Ovary (tissue), 9 donors: ENCODE data around the gene SLC16A12. TPM values are rescaled to one million over a fixed set of nuclear protein-coding genes. Genes with fewer than 3 reads are reported as not detected.
A peak's percentile ranks its signal among the peaks of the same experiment; 100 is the strongest.
"Not testable (repeated sequence)": the region's sequence is repeated elsewhere in the genome, so short reads cannot be mapped to it uniquely, and the experiment has no call there.

Experiments
- DNase-seq, 5 donors: peaks; one replicate each; pipeline ENCODE4 v3.0.0-alpha.2; 2019 to 2020
- H3K27ac ChIP-seq, 2 donors: fragments of 200-600 bp; one replicate each; pipeline versions ENCODE4 v1.5.1 to v1.8.0; 2019 to 2022
- H3K27me3 ChIP-seq: fragments of 200-600 bp; one replicate; pipeline ENCODE4 v1.8.0; 2022
- H3K36me3 ChIP-seq: fragments of 200-600 bp; sonication (generic); one replicate; pipeline ENCODE4 v1.5.1; 2019
- H3K4me1 ChIP-seq: one replicate; pipeline ENCODE4 v1.8.1; 2013; ENCODE audit warnings: mild to moderate bottlenecking, moderate library complexity; ENCODE audit not compliant: insufficient read depth
- H3K4me3 ChIP-seq: fragments of 200-600 bp; sonication (generic); one replicate; pipeline ENCODE4 v1.5.1; 2017
- H3K9me3 ChIP-seq, 2 donors: fragments of 200-600 bp in 1 of 2; sonication (generic) in 1 of 2; one replicate each; pipeline versions ENCODE4 v1.5.1 to v1.8.1; 2013 to 2019; ENCODE audit warnings: mild to moderate bottlenecking in 1 of 2, moderate library complexity in 1 of 2
- EP300 ChIP-seq: sonication (generic); formaldehyde crosslinking; IDR thresholded peaks from one replicate; pipeline ENCODE4 v1.6.1; 2017; ENCODE audit warnings: antibody characterized with exemption
- POLR2A ChIP-seq: fragments of 450-650 bp; IDR thresholded peaks from one replicate; pipeline ENCODE4 v1.6.1; 2017; ENCODE audit warnings: antibody characterized with exemption, mild to moderate bottlenecking, moderate library complexity
- WGBS, 3 donors: extraction: QIAGEN DNeasy Blood & Tissue Kit in 1 of 3; methylation state at CpG; one replicate each; pipeline versions ENCODE4 v1.1.5 to v1.1.7; 2013 to 2017; 5-methylcytosine and 5-hydroxymethylcytosine counted together
- intact Hi-C, 4 donors: fragments of 100-400 bp; cut with DNase I; formaldehyde crosslinking; loops; one replicate each; pipeline versions ENCODE4 v1.11.0 to v1.15.1; 2022 to 2023
- polyA plus RNA-seq, 2 donors: library from polyadenylated mRNA; stranded (reverse); fragments of 200-250 nt in 1 of 2; fragments of 350-450 nt in 1 of 2; fragmentation: Illumina TruSeq in 1 of 2; extraction: RNeasy Lipid Tissue Mini Kit (QIAGEN cat#74804) in 1 of 2; gene quantifications; one replicate each; pipeline ENCODE4 v1.2.3, GENCODE V29; 2013 to 2014
- total RNA-seq, 7 donors: library from RNA; depleted of rRNA in 2 of 7; stranded (reverse); fragments of >200 nt in 2 of 7; fragmentation: NEBNext Ultra II Directional in 3 of 7; extraction: Animal tissue kit (Norgen Biotek cat#: 25700) in 3 of 7; gene quantifications; one replicate each; pipeline versions ENCODE4 v1.1.0 to v1.2.4, GENCODE V29; 2016 to 2023
- TF ChIP-seq, protein P1 (sequence below), 3 donors: fragments of 450-650 bp in 2 of 3; fragments of 200-600 bp in 1 of 3; IDR thresholded peaks; one replicate each; pipeline versions ENCODE4 v1.5.1 to v1.8.0; 2016 to 2022; ENCODE audit warnings: antibody characterized with exemption in 3 of 3, mild to moderate bottlenecking in 1 of 3
- donor health status: DM: no; HTN: no; CAD: no; lungs with moderate emphysema.
- donor health status: DM: no; HTN: no; CAD: no.
- donor health status: Bipolar disorder and iron deficiency.
- donor health status: DM: yes; HTN: yes; CAD: no.
- donor health status: DM: no; HTN: no; CAD: no.
- donor health status: DM: yes; HTN: yes; CAD: no.

The SLC16A12 gene
- total and polyA plus RNA-seq, 9 donors: 0.05 to 4.7 (median 1.1) TPM

DNA sequence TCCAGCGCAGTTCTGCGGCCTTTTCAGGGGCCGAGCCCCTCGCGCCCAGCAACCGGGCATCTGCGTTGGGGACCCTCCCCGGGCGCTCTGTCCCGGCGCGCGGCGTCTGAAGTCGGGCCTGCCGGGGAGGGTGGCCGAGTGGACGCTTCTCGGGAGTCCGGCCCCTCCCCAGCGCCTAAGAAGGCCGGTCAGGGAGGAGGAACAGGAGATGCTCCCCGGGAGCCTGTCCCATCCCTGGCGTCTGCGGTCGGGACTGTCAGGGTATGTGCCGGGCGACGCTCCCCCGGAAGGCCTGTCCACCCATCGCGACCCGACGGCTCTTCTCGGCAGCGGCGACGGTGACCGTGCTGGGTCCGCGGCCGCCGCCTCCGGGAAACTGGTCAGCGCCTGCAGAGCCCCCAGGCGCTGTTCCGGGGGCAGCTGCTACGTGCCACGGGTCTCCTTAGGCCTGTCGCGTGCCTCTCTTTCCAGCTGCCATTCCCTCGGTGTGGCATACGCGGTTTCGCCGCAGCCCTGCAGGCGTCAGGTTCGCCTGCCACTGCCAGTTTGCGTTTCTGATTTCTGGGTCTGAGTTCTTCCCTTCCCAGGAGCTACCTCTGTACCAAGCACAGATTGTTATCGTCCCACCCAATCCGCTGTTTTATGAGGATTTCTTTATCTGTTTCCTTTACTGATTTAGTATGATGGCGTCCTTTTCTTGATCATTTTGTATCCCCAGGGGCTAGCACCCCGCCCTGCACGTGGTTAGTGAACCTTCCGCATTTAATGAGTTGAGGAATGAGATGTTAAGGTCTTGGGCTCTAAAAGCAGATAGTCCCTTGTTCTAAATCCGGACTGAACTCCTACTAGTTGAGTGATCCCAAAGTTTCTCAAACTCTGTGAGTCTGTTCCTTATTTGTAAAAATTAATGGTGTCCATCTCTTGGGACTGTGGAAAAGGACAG is 120.2 kb downstream of the SLC16A12 start:
- Histone ChIP-seq H3K36me3 (no peaks in the 10 kb centered on the region), H3K4me3 (peak overlapping the region; percentile 89), H3K9me3 (no peaks in the 10 kb centered on the region), H3K4me1 (peaks cover 9% of the 10 kb centered on the region), H3K27ac (peak overlapping the region; percentile 89 to 90), H3K27me3 (no peaks in the 10 kb centered on the region)
- DNase-seq: peak in 2 of 5 donors; percentile 39 to 52
- TF ChIP-seq, protein P1, sequence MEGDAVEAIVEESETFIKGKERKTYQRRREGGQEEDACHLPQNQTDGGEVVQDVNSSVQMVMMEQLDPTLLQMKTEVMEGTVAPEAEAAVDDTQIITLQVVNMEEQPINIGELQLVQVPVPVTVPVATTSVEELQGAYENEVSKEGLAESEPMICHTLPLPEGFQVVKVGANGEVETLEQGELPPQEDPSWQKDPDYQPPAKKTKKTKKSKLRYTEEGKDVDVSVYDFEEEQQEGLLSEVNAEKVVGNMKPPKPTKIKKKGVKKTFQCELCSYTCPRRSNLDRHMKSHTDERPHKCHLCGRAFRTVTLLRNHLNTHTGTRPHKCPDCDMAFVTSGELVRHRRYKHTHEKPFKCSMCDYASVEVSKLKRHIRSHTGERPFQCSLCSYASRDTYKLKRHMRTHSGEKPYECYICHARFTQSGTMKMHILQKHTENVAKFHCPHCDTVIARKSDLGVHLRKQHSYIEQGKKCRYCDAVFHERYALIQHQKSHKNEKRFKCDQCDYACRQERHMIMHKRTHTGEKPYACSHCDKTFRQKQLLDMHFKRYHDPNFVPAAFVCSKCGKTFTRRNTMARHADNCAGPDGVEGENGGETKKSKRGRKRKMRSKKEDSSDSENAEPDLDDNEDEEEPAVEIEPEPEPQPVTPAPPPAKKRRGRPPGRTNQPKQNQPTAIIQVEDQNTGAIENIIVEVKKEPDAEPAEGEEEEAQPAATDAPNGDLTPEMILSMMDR (IDR thresholded peaks at IDR 0.05): peak in 2 of 3 donors; percentile 8 to 10
- TF ChIP-seq POLR2A: no peak
- 2 to 3% (median 2%) methylated on average over 45 to 66 of the region's 66 CpGs for WGBS, 3 donors
- intact Hi-C loops: no loop called here

DNA sequence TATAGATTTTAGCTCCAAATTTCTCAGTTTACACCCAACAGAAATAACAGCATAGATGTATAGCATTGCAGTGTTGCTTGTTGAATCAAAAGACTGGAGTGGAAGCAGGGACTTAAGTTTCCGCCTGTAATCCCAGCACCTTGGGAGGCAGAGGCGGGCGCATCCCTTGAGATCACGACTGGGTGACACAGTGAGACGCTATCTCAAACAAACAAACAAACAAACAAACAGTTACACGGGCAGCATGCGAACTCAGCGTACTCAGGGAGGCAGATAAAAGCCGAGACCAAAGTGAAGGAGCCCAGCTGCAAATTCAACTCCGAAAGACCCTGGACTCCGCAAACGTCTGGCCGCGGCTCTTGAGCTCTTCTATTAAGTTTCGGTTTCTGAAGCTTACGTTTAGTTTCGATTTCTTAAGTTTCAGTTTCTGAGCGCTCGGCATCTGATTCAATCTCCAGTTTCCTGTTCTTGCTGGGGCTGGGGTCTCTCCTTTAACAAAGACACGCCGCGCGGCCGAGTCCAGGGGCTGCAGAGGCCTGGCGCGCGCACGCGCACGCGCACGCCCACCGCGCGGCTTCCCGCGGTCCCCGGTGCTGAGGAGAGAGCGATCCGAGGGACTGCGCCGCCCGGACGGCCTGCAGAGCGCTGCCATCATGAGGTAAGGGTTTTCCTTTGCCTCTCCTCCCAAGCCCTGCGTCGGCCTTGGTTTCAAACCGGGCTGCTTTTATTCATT is 121.1 kb downstream of the SLC16A12 start, which contains the start of gene IFIT5:
TSS of gene IFIT5 (plus strand) at position 423 of the 733 bp plus-strand sequence. CDS start at position 654, 231 bp downstream.
- WGBS, 3 donors: 0 to 1% (median 0%) methylated on average over 48 of the region's 48 CpGs
- DNase-seq: peak; percentile 73 to 85 (median 79)
- H3K9me3 ChIP-seq: no peaks in the 10 kb centered on the region
- intact Hi-C loops: no loop called here
- peak within 1 kb of the TSS; percentile 89 for H3K4me3 ChIP-seq
- H3K27me3 ChIP-seq: no peaks in the 10 kb centered on the region
- peak within 1 kb of the TSS; percentile 89 to 90 for H3K27ac ChIP-seq
- peaks cover 9% of the 10 kb centered on the region for H3K4me1 ChIP-seq
- H3K36me3 ChIP-seq: no peaks in the 10 kb centered on the region
- TF ChIP-seq, protein P1 (IDR thresholded peaks at IDR 0.05): no peak
- TF ChIP-seq POLR2A: peak; percentile 50

DNA sequence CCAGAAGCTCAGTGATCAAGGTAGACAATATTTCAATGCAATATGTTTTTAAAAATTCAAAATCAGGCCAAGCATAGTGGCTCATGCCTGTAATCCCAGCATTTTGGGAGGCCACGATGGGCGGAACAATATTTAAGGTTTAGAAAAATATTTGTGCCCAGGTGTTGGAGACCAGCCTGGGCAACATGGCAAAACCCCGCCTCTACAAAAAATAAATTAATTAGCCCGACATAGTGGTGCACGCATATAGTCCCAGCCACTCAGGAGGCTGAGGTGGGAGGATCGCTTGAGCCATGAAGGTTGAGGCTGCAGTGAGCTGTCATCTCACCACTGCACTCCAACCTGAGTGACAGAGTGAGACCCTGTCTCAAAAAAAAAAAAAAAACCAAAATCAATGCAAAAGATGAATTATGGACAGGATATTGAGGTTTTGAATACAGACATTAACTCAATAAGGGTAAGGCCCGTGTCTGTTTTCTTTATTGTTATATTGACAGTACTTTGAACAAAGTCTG is 121.9 kb downstream of the SLC16A12 start:
- peaks cover 9% of the 10 kb centered on the region for H3K4me1 ChIP-seq
- no peaks in the 10 kb centered on the region for H3K27me3 ChIP-seq
- H3K4me3 ChIP-seq: no peak overlapping the region
- no peaks in the 10 kb centered on the region for H3K9me3 ChIP-seq
- H3K36me3 ChIP-seq: no peaks in the 10 kb centered on the region
- H3K27ac ChIP-seq: peak overlapping the region in 1 of 2 donors; percentile 89
- WGBS, 3 donors: 87 to 94% (median 88%) methylated on average over 7 of the region's 7 CpGs
- TF ChIP-seq, protein P1 (IDR thresholded peaks at IDR 0.05): no peak
- TF ChIP-seq POLR2A: no peak
- TF ChIP-seq EP300: no peak
- intact Hi-C loops: no loop called here
- DNase-seq: no peak

DNA sequence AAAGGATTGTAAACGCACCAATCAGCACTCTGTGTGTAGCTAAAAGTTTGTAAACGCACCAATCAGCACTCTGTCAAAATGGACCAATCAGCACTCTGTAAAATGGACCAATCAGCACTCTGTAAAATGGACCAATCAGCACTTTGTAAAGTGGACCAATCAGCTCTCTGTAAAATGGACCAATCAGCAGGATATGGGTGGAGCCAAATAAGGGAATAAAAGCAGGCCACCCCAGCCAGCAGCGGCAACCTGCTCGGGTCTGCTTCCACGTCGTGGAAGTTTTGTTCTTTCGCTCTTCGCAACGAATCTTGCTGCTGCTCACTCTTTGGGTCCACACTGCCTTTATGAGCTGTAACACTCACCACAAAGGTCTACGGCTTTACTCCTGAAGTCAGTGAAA is 123.1 kb downstream of the SLC16A12 start:
- H3K27me3 ChIP-seq, H3K4me1 ChIP-seq, intact Hi-C loops, H3K9me3 ChIP-seq, H3K4me3 ChIP-seq, H3K27ac ChIP-seq, H3K36me3 ChIP-seq, DNase-seq: not testable (repeated sequence)
- WGBS, 3 donors: 83 to 98% (median 93%) methylated on average over 10 of the region's 10 CpGs

DNA sequence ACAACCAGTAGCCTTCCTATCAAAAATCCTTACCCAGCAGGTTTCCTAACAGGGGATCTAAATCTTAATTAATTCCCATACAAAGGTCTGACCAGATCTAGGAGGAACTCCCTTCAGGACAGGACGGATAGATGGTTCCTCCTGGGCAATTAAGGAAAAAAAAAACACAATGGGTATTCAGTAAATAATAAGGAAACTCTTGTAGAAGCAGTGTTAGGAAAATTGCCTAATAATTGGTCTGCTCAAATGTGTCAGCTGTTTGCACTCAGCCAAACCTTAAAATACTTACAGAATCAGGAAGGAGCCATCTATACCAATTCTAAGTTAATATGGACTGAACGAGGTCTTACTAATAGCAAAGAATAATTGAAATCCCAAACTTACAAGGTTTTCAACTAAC is 124.3 kb downstream of the SLC16A12 start:
- intact Hi-C loops: not testable (repeated sequence)

DNA sequence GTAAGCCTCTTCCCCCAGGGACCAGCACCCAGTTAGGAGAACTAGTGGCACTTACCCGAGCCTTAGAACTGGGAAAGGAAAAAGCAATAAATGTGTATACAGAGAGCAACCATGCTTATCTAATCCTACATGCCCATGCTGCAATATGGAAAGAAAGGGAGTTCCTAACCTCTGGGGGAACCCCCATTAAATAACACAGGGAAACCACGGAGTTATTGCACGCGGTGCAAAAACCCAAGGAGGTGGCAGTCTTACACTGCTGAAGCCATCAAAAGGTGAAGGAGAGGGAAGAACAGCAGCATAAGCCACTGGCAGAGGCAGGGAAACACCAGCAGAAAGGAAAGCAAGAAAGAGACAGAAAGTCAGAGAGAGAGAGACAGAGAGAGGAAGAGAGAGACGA is 124.8 kb downstream of the SLC16A12 start:
- intact Hi-C loops, H3K4me3 ChIP-seq, H3K9me3 ChIP-seq, H3K36me3 ChIP-seq, H3K27ac ChIP-seq, H3K27me3 ChIP-seq, H3K4me1 ChIP-seq, DNase-seq: not testable (repeated sequence)
- 92 to 96% (median 93%) methylated on average over 5 of the region's 5 CpGs for WGBS, 3 donors

More for the DNA sequence above, 124.3 kb downstream of the SLC16A12 start:
- not testable (repeated sequence) for H3K4me3 ChIP-seq, H3K4me1 ChIP-seq, H3K27ac ChIP-seq, DNase-seq, H3K9me3 ChIP-seq, H3K27me3 ChIP-seq, H3K36me3 ChIP-seq
- WGBS, 3 donors: 86 to 94% (median 90%) methylated on average over 2 of the region's 2 CpGs

DNA sequence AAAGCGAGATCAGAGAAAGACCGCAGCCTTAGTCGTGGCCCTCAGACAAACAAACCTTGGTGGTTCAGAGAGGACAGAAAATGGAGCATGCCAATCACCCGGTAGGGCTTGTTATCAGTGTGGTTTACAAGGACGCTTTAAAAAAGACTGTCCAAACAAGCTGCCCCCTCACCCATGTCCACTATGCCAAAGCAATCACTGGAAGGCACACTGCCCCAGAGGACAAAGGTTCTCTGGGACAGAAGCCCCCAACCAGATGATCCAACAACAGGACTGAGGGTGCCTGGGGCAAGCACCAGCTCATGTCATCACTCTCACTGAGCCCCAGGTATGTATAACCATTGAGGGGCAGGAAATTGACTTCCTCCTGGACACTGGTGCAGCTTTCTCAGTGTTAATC is 126.1 kb downstream of the SLC16A12 start:
- H3K9me3 ChIP-seq, H3K27me3 ChIP-seq, intact Hi-C loops, H3K4me1 ChIP-seq, H3K27ac ChIP-seq, DNase-seq, H3K36me3 ChIP-seq, H3K4me3 ChIP-seq: not testable (repeated sequence)
- WGBS, 3 donors: 90 to 96% (median 94%) methylated on average over 5 of the region's 5 CpGs

DNA sequence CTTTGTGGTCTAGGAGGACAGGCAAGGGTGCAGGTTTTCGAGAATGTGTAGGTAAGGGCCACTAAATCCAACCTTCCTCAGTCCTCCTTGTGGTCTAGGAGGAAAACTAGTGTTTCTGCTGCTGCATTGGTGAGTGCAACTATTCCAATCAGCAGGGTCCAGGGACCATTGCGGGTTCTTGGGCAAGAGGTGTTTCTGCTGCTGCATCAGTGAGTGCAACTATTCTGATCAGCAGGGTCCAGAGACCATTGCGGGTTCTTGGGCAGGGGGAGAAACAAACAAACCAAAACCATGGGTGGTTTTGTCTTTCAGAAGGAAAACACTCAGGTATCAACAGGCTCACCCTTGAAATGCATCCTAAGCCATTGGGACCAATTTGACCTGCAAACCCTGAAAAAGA is 127.6 kb downstream of the SLC16A12 start:
- H3K36me3 ChIP-seq, H3K4me1 ChIP-seq, H3K9me3 ChIP-seq, intact Hi-C loops, H3K27ac ChIP-seq, H3K27me3 ChIP-seq, H3K4me3 ChIP-seq, DNase-seq: not testable (repeated sequence)
- 98 to 100% (median 100%) methylated on average over 3 of the region's 3 CpGs for WGBS, 3 donors
